Measurements from ENCODE around the gene PDZD7. TPM values are rescaled to one million over a fixed set of nuclear protein-coding genes. Genes with fewer than 3 reads are reported as not detected.
"Not testable (repeated sequence)": the region's sequence is repeated elsewhere in the genome, so short reads cannot be mapped to it uniquely, and the experiment has no call there.

The PDZD7 gene
- total and polyA plus RNA-seq, 9 donors = 0.07 to 1.2 (median 0.63) TPM

GRCh38 chr10:101035314-101035713 lies 4.4 kb upstream of the PDZD7 start:
- intact Hi-C loops (cut with DNase I) = no loop called here
- H3K27me3 ChIP-seq = no peaks in the 10 kb centered on the region
- no peak overlapping the region for H3K27ac ChIP-seq
- WGBS, 3 donors = 83 to 99% (median 87%) methylated on average over 6 to 7 of the region's 7 CpGs
- H3K36me3 ChIP-seq = no peaks in the 10 kb centered on the region
- no peak overlapping the region for H3K4me3 ChIP-seq
- no peak for DNase-seq
- TF ChIP-seq CTCF (IDR thresholded peaks at IDR 0.05) = no peak
- TF ChIP-seq EP300 (IDR thresholded peaks at IDR 0.05) = no peak
- no peak for TF ChIP-seq POLR2A (IDR thresholded peaks at IDR 0.05)
- no peaks in the 10 kb centered on the region for H3K9me3 ChIP-seq
- no peaks in the 10 kb centered on the region for H3K4me1 ChIP-seq (ENCODE audit: insufficient read depth)

GRCh38 chr10:101034404-101034803 lies 3.5 kb upstream of the PDZD7 start:
- not testable (repeated sequence) for H3K27ac ChIP-seq; H3K9me3 ChIP-seq; DNase-seq; H3K4me3 ChIP-seq; H3K36me3 ChIP-seq; H3K4me1 ChIP-seq (ENCODE audit: insufficient read depth); H3K27me3 ChIP-seq
- 93 to 97% (median 94%) methylated on average over 4 of the region's 4 CpGs for WGBS, 3 donors
- intact Hi-C loops (cut with DNase I) = loop anchor here in 1 of 4 donors (5.0 kb wide), 1 partner anchor 33 kb away; no protein-coding TSS in a partner anchor

- Histone ChIP-seq H3K36me3 (no peaks in the 10 kb centered on the region), H3K27me3 (no peaks in the 10 kb centered on the region), H3K9me3 (no peaks in the 10 kb centered on the region), H3K27ac (peak overlapping the region in 1 of 2 donors; percentile 91), H3K4me3 (no peak overlapping the region), H3K4me1 (ENCODE audit: insufficient read depth) (no peaks in the 10 kb centered on the region)
- WGBS, 3 donors = 54 to 68% (median 65%) methylated on average over 3 of the region's 3 CpGs
- no peak for DNase-seq
- no peak for TF ChIP-seq CTCF (IDR thresholded peaks at IDR 0.05)
- TF ChIP-seq POLR2A (IDR thresholded peaks at IDR 0.05) = no peak
- no peak for TF ChIP-seq EP300 (IDR thresholded peaks at IDR 0.05)
- intact Hi-C loops (cut with DNase I) = loop anchor here in 1 of 4 donors (5.0 kb wide), 1 partner anchor 34 kb away; no protein-coding TSS in a partner anchor
These were observed 2.3 kb upstream of the PDZD7 start for GRCh38 chr10:101033276-101033675.

- 9 to 17% (median 9%) methylated on average over 6 of the region's 6 CpGs for WGBS, 3 donors
- H3K4me3 ChIP-seq = peak overlapping the region; percentile 62
- no peaks in the 10 kb centered on the region for H3K4me1 ChIP-seq (ENCODE audit: insufficient read depth)
- intact Hi-C loops (cut with DNase I) = loop anchor here in 1 of 4 donors (5.0 kb wide), 1 partner anchor 35 kb away; no protein-coding TSS in a partner anchor
- TF ChIP-seq EP300 (IDR thresholded peaks at IDR 0.05) (no peak), CTCF (IDR thresholded peaks at IDR 0.05) (no peak), POLR2A (IDR thresholded peaks at IDR 0.05) (no peak)
- no peaks in the 10 kb centered on the region for H3K36me3 ChIP-seq
- peak; percentile 58 to 67 (median 67) for DNase-seq
- H3K27ac ChIP-seq = peak overlapping the region; percentile 91 to 95
- no peaks in the 10 kb centered on the region for H3K9me3 ChIP-seq
- H3K27me3 ChIP-seq = no peaks in the 10 kb centered on the region
These were observed 1.8 kb upstream of the PDZD7 start for GRCh38 chr10:101032637-101033224.

All from ovary (tissue), 9 donors.